NCI-H1694 treated with DMSO at 0.1 percent for 48 hours (cell line): ENCODE measurements around the gene ADAMTS6.
"Not testable (repeated sequence)": the region's sequence is repeated elsewhere in the genome, so short reads cannot be mapped to it uniquely, and the experiment has no call there.

ENCODE experiments used
- DNase-seq: peaks from one replicate; lab custom pipeline; 2025; lab: John Stamatoyannopoulos, UW

ADAMTS6 gene, protein sequence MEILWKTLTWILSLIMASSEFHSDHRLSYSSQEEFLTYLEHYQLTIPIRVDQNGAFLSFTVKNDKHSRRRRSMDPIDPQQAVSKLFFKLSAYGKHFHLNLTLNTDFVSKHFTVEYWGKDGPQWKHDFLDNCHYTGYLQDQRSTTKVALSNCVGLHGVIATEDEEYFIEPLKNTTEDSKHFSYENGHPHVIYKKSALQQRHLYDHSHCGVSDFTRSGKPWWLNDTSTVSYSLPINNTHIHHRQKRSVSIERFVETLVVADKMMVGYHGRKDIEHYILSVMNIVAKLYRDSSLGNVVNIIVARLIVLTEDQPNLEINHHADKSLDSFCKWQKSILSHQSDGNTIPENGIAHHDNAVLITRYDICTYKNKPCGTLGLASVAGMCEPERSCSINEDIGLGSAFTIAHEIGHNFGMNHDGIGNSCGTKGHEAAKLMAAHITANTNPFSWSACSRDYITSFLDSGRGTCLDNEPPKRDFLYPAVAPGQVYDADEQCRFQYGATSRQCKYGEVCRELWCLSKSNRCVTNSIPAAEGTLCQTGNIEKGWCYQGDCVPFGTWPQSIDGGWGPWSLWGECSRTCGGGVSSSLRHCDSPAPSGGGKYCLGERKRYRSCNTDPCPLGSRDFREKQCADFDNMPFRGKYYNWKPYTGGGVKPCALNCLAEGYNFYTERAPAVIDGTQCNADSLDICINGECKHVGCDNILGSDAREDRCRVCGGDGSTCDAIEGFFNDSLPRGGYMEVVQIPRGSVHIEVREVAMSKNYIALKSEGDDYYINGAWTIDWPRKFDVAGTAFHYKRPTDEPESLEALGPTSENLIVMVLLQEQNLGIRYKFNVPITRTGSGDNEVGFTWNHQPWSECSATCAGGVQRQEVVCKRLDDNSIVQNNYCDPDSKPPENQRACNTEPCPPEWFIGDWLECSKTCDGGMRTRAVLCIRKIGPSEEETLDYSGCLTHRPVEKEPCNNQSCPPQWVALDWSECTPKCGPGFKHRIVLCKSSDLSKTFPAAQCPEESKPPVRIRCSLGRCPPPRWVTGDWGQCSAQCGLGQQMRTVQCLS (N-terminal part only)

DNA sequence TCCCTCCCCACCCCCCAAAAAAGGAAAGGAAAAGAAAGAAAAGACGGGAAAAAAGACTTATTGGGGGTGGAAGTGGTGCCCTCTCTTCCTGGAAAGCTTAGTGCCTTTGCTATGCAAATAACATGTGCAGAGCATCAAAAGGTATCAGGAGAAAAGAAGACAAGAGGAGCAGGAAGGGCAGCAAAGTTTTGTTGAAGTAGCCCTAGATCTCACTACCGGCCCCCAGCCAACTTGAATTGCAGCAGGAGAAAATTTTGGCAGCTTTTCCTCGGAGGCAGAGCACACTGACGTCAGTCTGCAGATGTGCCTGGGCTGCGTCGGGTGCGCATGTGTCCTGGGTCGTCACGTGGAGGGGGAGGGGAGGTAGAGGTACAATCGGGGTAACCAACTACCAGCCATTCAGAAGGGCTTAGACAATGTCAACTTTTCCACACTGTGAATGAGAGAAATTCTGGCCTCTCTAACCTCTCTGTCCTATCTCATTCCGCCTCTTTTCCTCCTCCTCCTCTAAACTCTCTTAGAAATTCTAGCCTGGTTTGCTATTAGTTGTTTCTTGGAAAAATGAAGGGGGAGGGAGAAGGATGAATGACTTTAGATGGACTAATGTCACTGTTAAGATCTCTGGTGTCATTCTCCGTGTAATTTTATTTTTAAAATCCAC, at the start of gene ADAMTS6:
ADAMTS6 (minus strand) TSS at position 286 of the 661 bp plus-strand sequence. CDS start 8,247 bp downstream, outside the sequence.
- peak; percentile 45 for DNase-seq

DNA sequence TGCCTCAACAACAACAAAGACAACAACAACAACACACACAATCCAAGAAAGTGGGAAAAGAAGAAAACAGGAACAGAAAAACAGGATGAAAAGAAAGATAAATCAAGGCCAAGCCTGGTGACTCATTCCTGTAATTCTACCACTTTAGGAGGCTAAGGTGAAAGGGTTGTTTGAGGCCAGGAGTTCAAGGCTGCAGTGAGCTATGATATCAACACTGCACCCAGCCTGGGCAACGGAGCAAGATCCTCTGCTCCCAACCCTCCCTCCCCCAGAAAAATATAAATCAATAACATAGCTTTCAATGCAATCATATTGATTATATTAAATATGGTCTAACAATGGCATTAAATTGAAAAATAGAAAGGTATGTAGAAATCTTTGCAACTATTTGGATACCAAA, 49.2 kb upstream of the ADAMTS6 start:
- no peak for DNase-seq

DNA sequence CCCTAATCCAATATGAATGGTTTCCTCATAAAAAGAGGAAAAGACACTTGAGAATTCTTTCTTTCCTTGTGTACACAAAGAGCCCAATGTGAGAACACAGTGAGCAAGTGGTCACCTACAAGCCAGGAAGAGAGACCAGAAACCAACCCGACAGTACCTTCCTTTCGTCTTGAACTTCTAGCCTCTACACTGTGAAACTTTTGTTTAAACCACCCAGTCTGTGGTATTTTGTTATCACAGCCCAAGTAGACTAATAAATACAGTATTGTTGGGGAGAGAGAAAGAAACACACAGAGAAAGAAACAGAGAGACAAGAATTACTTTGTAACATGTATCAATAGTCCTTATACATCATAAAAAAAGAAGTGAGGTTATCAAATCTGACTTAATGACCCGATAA, 44.0 kb upstream of the ADAMTS6 start:
- DNase-seq, result no peak

DNA sequence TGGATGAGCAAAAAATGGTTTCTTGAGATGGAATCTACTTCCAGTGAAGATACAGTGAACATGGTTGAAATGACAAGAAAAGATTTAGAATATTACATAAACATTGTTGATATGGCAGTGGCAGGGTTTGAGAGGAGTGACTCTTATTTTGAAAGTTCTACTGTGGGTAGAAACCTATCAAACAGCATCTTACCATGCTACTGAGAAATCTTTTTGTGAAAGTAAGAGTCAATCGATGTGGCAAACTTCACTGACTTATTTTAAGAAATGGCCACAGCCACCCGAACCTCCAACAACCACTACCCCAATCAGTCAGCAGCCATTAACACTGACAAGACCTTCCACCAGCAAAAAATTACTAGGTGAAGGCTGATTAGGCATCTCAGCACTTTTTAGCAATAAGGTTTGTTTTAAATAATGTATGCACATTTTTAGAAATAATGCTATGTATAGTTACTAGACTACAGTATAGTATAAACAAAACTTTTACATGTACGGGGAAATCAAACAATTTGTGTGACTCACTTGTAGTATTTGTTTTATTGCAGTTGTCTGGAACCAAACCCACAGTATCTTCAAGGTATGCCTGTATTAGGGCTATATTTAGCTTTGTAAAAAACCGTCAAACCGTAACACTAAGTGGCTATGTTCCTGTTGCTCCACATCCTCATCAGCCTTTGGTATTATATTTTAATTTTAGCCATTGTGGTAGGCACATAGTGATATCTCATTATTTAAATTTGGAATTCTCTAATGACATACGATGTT, 30.6 kb upstream of the ADAMTS6 start:
- no peak for DNase-seq

DNA sequence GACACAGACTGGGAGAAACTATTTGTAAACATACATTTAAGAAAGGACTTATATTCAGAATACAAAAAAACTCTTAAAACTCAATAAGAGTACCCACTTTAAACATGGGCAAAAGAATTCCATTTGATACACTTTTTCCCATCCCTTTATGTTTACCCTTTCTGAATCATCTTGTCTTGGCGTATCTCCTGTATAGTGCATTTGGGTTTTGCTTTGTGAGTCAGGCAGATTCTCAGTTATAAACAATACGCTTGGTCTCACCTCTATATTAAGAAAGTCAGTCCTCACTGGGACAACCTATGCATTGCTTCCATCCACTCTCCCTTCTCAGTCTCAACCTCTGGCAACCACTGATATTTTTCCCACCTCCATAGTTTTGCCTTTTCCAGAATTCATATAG, 27.3 kb upstream of the ADAMTS6 start:
- no peak for DNase-seq

DNA sequence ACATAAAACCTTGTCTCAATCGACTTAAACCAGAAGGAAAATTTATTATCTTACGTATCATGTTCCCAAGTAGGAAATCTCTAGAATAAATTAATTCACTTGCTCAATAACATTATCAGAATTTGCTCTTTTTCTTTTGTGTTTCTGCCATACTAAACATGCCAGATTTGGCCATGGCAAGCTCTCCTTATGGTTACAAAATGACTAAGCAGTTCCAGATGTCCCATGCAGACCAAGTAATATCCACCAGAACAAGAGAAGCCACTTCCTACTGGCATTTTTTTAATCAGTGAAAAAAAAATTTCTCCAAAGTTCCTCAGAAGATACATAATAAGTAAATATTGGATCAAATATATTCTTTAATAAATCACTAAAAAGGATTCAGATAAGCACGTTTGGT, 25.2 kb upstream of the ADAMTS6 start:
- DNase-seq, result no peak

DNA sequence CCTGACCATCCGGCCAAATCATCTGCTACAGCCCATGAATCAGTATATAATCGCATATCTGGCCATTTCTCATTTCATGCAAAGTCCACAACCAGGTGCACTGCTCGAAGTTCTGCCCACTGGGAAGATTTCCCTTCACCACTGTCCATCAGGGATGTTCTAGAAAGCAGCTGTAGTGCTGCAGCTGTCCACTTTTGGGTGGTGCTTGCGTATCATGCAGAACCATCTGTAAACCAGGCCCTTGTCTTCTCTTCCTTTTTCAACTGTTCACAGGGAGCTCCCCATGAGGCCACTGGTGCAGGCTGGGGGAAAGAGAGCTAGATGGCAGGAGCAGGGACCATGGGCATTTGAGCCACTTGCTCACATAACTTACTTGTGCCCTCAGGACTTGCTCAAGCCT, 7.4 kb upstream of the ADAMTS6 start:
- no peak for DNase-seq

DNA sequence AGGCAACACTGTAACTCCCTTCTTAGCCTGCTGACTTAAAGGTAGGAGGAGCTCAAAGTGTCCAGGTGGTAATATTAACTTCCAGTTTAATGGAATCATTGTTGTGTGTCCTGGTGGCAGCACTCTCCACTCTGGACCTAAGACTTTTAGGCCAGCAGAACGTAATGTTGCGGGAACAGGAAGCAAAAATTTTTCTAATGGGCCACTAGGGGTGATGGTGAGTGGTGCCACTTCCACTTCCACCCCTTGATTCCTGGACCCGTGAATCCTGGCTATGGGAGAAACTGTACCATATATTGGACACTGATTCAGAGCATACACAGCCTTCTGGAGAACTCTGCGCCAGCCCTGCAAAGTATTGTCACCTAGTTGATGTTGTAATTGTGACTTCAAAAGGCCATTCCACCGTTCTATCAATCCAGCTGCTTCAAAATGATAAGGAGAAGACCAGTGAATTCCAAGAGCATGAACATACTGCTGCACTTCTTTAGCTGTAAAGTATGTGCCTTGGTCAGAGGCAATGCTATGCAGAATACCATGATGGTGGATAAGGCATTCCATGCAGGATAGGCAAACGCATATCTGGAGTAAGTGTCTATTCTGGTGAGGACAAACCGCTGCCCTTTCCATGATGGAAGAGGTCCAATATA, 6.4 kb upstream of the ADAMTS6 start:
- DNase-seq, result not testable (repeated sequence)

DNA sequence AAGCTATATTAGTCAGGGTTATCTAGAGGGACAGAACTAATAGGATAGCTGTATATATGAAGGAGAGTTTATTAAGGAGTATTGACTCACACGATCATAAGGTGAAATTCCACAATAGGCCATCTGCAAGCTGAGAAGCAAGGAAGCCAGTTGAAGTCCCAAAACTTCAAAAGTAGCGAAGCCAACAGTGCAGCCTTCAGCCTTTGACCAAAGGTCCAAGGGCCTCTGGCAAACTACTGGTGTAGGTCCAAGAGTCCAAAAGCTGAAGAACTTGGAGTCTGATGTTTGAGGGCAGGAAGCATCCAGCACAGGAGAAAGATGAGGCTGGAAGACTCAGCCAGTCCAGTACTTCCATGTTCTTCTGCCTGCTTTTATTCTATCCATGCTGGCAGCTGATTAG, 5.1 kb upstream of the ADAMTS6 start:
- not testable (repeated sequence) for DNase-seq

DNA sequence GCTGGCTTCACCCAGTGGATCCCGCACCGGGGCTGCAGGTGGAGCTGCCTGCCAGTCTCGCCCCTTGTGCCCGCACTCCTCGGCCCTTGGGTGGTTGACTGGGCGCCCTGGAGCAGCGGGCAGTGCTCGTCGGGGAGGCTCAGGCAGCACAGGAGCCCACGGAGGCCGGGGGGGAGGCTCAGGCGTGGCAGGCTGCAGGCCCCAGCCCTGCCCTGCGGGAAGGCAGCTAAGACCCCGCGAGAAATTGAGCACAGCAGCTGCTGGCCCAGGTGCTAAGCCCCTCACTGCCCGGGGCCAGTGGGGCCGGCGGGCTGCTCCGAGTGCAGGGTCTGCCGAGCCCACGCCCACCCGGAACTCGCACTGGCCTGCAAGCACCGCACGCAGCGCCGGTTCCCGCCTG, 3.7 kb upstream of the ADAMTS6 start:
- no peak for DNase-seq

DNA sequence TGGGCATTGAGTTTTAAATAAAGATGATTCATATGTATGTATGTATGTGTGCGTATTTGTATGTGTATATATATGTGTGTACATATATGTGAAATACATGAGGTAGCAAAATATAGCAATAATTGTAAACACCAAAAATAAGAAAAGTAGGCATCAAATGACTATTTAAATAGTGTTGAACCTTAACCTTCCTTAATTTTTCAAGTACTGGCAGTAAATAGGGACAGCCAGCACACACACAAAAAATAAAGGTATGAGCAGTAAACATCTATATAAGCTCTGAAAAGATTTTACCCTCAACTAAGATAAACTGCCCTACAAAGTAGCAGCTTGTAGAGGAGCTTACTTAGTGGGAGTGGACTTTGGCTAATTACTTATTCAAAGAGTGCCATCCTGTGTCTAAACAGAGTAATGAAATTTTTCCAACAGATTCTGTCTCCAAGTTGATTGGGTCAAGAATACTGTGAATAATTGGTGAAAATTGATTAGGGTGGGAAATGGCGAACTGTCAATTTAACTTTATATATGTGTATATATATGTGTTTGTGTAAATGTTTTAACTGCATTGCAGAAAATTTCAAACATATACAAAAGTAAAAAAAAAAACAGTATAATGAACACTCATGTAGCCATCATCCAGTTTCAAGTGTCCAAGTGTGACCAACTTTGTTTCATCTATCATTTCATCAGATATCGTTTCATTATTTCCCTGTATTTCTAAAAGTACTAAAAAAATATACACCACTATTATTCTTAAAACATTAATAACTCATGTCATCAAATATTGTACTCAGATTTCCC, 2.0 kb upstream of the ADAMTS6 start:
- DNase-seq, result peak; percentile 75

DNA sequence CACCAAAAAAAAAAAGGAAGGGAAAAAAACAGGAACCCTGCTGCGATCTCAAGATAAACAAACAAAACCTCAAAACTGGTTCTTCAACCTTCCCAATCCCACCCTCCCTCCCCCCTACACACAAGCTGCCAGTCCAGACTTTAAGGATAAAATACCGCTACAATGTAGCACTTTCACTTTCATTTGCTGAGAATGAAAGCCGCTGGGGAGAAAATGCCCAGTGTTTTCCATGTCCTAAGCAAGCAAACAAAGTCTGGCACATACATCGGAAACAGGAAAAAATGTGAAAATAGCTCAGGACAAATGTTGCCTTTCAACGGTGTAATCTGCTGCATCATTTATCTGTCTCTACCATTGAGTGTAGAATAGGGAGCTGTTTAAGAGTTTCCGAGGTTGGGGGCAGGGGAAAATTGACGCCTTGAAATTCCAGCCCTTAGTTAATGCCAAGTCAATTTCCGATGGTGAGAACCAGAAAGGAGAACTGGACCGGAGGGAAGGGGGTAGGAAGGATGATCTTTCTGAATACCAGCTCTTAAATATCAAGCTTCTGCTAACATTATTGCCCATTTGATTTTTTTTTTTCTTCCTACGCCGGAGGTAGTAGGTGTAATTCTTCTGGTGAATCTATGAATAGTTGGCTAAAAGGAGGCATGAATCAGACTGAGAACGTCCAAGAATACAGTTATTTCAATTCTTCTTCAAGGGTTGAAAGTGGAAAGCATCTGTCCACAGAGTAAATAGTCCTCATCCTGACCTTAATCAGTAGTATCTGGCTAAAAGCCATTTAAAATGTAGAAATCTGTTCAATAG, 1.2 kb upstream of the ADAMTS6 start:
- no peak for DNase-seq

DNA sequence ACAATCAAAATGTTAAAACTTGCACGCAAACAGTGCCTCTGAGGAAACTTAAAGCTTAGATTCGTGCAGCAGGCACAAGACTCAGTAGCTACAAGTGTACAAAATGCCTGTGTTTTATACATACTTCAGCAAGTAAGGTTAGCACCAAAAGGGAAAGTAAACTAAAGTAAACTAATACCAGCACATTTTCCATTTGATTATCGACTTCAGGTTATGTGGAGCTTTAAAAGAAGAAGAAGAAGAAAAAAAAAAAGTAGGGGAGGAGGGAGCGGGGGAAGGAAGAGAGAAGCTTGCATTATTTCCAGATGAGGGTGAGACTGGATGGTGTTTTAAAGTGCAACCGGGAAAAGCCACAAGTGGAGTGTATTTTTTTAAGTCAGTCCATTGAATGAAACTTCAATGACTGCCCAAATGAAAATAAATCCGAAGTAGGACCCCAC, 596 bp upstream of the ADAMTS6 start:
- no peak for DNase-seq

DNA sequence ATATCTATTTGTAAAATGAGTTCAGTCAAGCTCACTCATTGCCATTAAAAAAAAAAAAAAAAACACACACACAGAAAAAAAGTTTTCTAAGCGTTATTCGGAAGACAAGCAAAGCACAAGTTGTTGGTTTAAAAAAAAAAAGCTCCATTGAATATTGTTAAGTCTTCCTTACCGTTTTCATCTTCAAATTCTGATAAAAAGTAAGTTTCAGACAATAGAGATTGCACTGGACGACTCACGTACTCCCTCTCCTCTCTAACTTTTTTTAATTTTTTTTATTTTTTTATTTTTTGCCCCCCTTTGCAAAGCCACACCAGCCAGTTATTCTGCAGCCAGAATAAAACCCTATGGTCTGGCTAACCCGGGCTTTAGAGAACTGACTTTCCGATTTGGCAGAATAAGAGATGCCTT, 544 bp downstream of the ADAMTS6 start:
- no peak for DNase-seq

DNA sequence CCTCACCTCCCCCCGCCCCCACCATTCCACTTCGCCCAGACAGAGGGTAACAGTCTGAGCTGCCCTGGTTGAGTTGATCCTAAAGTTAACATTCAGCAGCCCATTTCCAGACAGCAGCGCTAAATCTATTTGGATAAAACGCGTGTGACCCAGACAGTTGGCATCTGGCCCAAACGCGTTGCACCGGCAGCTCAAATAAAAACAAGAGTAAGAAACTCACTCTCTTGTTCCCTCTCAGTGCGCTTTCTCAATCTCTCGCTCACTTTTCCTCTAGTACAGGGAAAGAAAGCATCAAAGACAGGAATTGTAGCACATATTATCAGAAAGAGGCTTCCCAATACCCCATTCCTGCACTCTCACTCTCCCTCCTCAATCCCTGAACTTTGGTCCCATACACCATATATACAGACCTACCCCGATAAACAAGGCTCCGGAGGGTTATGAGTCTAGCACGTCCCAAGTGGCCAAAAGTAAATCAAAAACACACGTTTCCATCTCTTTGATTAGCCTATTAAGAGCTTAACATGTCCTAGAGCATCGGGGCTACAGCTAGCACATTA, 1.3 kb downstream of the ADAMTS6 start:
- peak; percentile 13 for DNase-seq

DNA sequence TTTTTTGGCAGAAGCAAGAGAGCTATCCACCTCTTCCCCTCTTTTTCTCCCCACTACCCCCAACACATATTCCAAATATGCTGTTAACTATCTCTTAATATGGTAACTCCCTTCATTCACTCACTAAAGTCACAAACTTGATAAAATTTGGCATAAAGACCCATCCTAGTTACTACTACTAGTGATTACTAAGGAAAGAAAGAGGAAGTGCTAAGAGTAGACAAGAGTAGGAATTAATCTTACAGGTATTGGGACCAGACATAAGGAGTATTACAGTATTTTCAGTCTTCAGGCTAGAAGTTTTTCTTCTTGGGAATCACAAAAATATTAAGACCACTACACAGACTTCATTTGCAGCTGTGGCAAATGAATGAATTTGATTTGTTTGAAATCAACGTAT, 2.2 kb downstream of the ADAMTS6 start:
- DNase-seq, result no peak

DNA sequence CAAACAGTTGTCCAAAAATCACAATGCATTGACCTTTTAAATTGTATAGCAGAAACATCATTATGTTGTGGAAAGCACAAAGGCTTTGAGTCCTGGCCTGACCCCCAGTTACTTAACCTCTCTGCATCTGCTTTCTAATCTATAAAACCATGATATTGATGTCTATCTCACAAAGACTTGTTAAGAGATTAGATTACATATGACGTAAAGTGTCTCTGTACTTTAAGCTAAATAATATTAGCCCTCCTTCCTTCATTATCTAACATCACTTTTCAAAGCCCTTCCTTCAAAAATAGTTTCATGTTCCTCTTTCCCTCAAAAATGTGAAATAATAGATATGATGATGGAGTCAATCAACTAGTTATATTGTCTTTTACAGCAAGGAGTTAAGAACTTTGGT, 3.4 kb downstream of the ADAMTS6 start:
- no peak for DNase-seq

DNA sequence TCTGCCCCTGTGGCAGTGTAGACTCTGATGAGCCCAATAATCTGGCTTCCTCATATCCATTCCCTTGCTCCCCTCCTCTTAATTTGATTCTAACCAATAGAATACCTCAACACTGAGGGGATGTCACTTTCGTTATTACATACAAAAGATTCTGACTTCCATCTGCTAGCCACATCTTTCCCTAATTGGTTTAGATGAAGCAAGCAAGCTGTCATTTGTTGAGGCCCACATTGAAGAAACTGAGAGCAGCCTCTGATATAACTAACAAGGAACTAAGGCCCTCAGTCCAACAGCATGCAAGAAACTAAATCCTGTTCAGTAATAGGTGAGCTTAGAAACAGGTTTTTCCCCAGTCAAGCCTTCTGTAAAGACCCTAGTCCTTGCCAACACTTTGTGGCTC, 5.8 kb downstream of the ADAMTS6 start:
- DNase-seq, result no peak

DNA sequence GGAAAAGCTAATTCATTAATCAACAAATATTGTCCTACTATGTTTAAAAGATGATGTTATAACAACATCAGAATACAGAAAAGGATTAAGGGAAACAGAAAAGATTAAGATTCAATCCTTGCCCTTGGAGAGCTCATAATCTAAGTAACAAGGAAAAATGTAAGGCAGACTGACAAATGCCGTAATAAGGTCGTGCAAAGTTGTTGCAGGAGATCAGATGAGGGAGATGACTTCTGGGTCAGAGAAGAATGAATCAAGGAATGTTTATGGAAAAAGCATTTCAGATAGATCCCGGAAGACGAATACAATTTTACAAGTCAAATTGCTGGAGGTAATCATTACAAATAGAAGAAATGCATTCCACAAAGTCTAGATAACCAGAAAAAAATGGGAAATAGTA, 6.4 kb downstream of the ADAMTS6 start:
- DNase-seq, result no peak
